H9 (cell line): ENCODE measurements around the gene DNAJC6. TPM values are rescaled to one million over a fixed set of nuclear protein-coding genes. Genes with fewer than 3 reads are reported as not detected.

ENCODE experiments used
- DNase-seq: peaks from one replicate; pipeline ENCODE4 v3.0.0-alpha.2; 2017
- H2AFZ ChIP-seq: one replicate; pipeline ENCODE4 v1.6.1; 2013; ENCODE audit warnings: mild to moderate bottlenecking, low read length, control low read depth, moderate library complexity
- H2AK5ac ChIP-seq: 2 replicates; pipeline ENCODE4 v1.6.1; 2013; ENCODE audit warnings: low read length, control low read depth, mixed read lengths; ENCODE audit not compliant: insufficient read length
- H2BK120ac ChIP-seq: one replicate; pipeline ENCODE4 v1.6.1; 2013; ENCODE audit warnings: low read depth, mild to moderate bottlenecking, low read length, control low read depth, inconsistent platforms; ENCODE audit not compliant: poor library complexity, severe bottlenecking
- H2BK12ac ChIP-seq: 2 replicates; pipeline ENCODE4 v1.6.1; 2013; ENCODE audit warnings: low read length, control low read depth, mixed read lengths, low read depth; ENCODE audit not compliant: insufficient read length
- H2BK15ac ChIP-seq: 2 replicates; pipeline ENCODE4 v1.6.1; 2013; ENCODE audit warnings: low read depth, low read length, control low read depth
- H2BK20ac ChIP-seq: one replicate; pipeline ENCODE4 v1.6.1; 2013; ENCODE audit warnings: low read depth, mild to moderate bottlenecking, low read length, control low read depth, inconsistent platforms; ENCODE audit not compliant: poor library complexity, severe bottlenecking
- H2BK5ac ChIP-seq: 2 replicates; pipeline ENCODE4 v1.6.1; 2013; ENCODE audit warnings: low read length, control low read depth, mixed read lengths; ENCODE audit not compliant: insufficient read length
- H3K14ac ChIP-seq: 2 replicates; pipeline ENCODE4 v1.6.1; 2013; ENCODE audit warnings: low read length, control low read depth; ENCODE audit not compliant: insufficient read depth
- H3K18ac ChIP-seq: 2 replicates; pipeline ENCODE4 v1.6.1; 2013; ENCODE audit warnings: low read depth, mild to moderate bottlenecking, mixed read lengths, low read length, control low read depth; ENCODE audit not compliant: insufficient read length
- H3K23ac ChIP-seq: 2 replicates; pipeline ENCODE4 v1.6.1; 2013; ENCODE audit warnings: low read length, control low read depth, mixed read lengths, low read depth; ENCODE audit not compliant: insufficient read length
- H3K23me2 ChIP-seq: 2 replicates; pipeline ENCODE4 v1.6.1; 2013; ENCODE audit warnings: low read depth, mild to moderate bottlenecking, mixed read lengths, low read length, control low read depth; ENCODE audit not compliant: insufficient read length, poor library complexity, severe bottlenecking
- H3K27ac ChIP-seq: 2 replicates; pipeline ENCODE4 v1.5.1; 2013; ENCODE audit warnings: low read length, control low read depth, mixed read lengths, low read depth; ENCODE audit not compliant: insufficient read length
- H3K27me3 ChIP-seq: 2 replicates; pipeline ENCODE4 v1.6.1; 2013; ENCODE audit warnings: low read length, control low read depth, inconsistent platforms; ENCODE audit not compliant: insufficient read depth
- H3K4ac ChIP-seq: 2 replicates; pipeline ENCODE4 v1.6.1; 2013; ENCODE audit warnings: low read depth, mild to moderate bottlenecking, control low read depth, inconsistent platforms, low read length, moderate library complexity
- H3K4me1 ChIP-seq: 2 replicates; pipeline ENCODE4 v1.6.1; 2013; ENCODE audit warnings: low read length, control low read depth, inconsistent platforms; ENCODE audit not compliant: insufficient read depth
- H3K4me2 ChIP-seq: 2 replicates; pipeline ENCODE4 v1.6.1; 2013; ENCODE audit warnings: low read length, control low read depth, mixed read lengths; ENCODE audit not compliant: insufficient read length, insufficient read depth
- H3K56ac ChIP-seq: 2 replicates; pipeline ENCODE4 v1.6.1; 2013; ENCODE audit warnings: low read depth, mild to moderate bottlenecking, mixed read lengths, low read length, control low read depth; ENCODE audit not compliant: insufficient read length
- H3K79me1 ChIP-seq: 2 replicates; pipeline ENCODE4 v1.6.1; 2013; ENCODE audit warnings: low read depth, mild to moderate bottlenecking, moderate library complexity, low read length, control low read depth, inconsistent platforms; ENCODE audit not compliant: insufficient read depth, poor library complexity, severe bottlenecking
- H3K79me2 ChIP-seq: 2 replicates; pipeline ENCODE4 v1.6.1; 2013; ENCODE audit warnings: low read length, control low read depth, inconsistent platforms; ENCODE audit not compliant: insufficient read depth
- H3K9ac ChIP-seq: 2 replicates; pipeline ENCODE4 v1.6.1; 2013; ENCODE audit warnings: low read length, control low read depth, mixed read lengths; ENCODE audit not compliant: insufficient read length; ENCODE audit errors: extremely low read depth
- H3K9me3 ChIP-seq: one replicate; pipeline ENCODE4 v1.6.1; 2013; ENCODE audit warnings: low read depth, low read length, inconsistent platforms; ENCODE audit not compliant: control insufficient read depth
- H3T11ph ChIP-seq: one replicate; pipeline ENCODE4 v1.6.1; 2013; ENCODE audit warnings: mild to moderate bottlenecking, low read length, control low read depth, inconsistent platforms
- H4K20me1 ChIP-seq: one replicate; pipeline ENCODE4 v1.6.1; 2013; ENCODE audit not compliant: control insufficient read depth, insufficient read length, insufficient read depth
- H4K5ac ChIP-seq: 2 replicates; pipeline ENCODE4 v1.6.1; 2013; ENCODE audit warnings: low read depth, mild to moderate bottlenecking, mixed read lengths, low read length, control low read depth; ENCODE audit not compliant: insufficient read length
- H4K8ac ChIP-seq: replicated peaks from 2 replicates; pipeline ENCODE4 v1.6.1; 2013; ENCODE audit warnings: low read length, control low read depth, mixed read lengths, low read depth; ENCODE audit not compliant: insufficient read length
- H4K91ac ChIP-seq: 2 replicates; pipeline ENCODE4 v1.6.1; 2013; ENCODE audit warnings: low read depth, mild to moderate bottlenecking, moderate library complexity, mixed read lengths, low read length, control low read depth; ENCODE audit not compliant: insufficient read length
- H3K27ac Mint-ChIP-seq, 3 experiments: 2 replicates in 2 of 3; 3 replicates in 1 of 3; pipeline ENCODE4 v1.8.0; 2020 to 2021; ENCODE audit warnings: mixed read lengths in 3 of 3, mild to moderate bottlenecking in 1 of 3, moderate library complexity in 1 of 3
- H3K27me3 Mint-ChIP-seq: 2 replicates; pipeline ENCODE4 v1.8.0; 2021; ENCODE audit warnings: low read depth, mild to moderate bottlenecking, moderate library complexity, mixed read lengths
- H3K36me3 Mint-ChIP-seq, 3 experiments: 2 replicates in 2 of 3; 3 replicates in 1 of 3; pipeline ENCODE4 v1.8.0; 2020 to 2021; ENCODE audit warnings: low read depth in 3 of 3, mixed read lengths in 3 of 3; ENCODE audit not compliant: insufficient read depth in 1 of 3
- H3K4me1 Mint-ChIP-seq, 2 experiments: 2 replicates each; pipeline ENCODE4 v1.8.0; 2020; ENCODE audit warnings: mixed read lengths in 2 of 2
- H3K4me3 Mint-ChIP-seq, 2 experiments: 2 replicates in 1 of 2; 3 replicates in 1 of 2; pipeline ENCODE4 v1.8.0; 2020 to 2021; ENCODE audit warnings: mild to moderate bottlenecking in 2 of 2, mixed read lengths in 2 of 2, moderate library complexity in 1 of 2
- H3K9me3 Mint-ChIP-seq, 2 experiments: 2 replicates in 1 of 2; 3 replicates in 1 of 2; pipeline ENCODE4 v1.8.0; 2020; ENCODE audit warnings: mild to moderate bottlenecking in 2 of 2, mixed read lengths in 2 of 2, moderate library complexity in 1 of 2
- CTCF ChIP-seq: fragments of 200-600 bp; sonication (generic); conservative IDR thresholded peaks from 3 replicates; pipeline ENCODE4 v1.8.0; 2021; ENCODE audit warnings: antibody characterized with exemption, mild to moderate bottlenecking
- WGBS: extraction: QIAGEN DNeasy Blood & Tissue Kit; methylation state at CpG from one replicate; pipeline ENCODE4 v1.1.7; 2013; ENCODE audit warnings: missing lambda C conversion rate, low lambda C conversion rate, mixed read lengths; ENCODE audit not compliant: insufficient read length; ENCODE audit errors: extremely low coverage; 5-methylcytosine and 5-hydroxymethylcytosine counted together
- total RNA-seq: library from RNA; stranded (reverse); gene quantifications from 2 replicates; pipeline ENCODE4 v1.2.1, GENCODE V29; 2021

The DNAJC6 gene
- total RNA-seq, 1 experiment from 2014 or later, result 2.2 TPM

GRCh38 chr1:65319754-65320153 lies 10.4 kb downstream of the DNAJC6 start:
- H3K9me3 Mint-ChIP-seq, result no peaks in the 10 kb centered on the region
- H3K23ac ChIP-seq, result no peak overlapping the region
- no peak overlapping the region for H3T11ph ChIP-seq
- H2BK12ac ChIP-seq, result no peak overlapping the region
- no peak for TF ChIP-seq CTCF
- no peak for DNase-seq
- H3K4ac ChIP-seq, result no peak overlapping the region
- H3K27ac ChIP-seq, result no peak overlapping the region
- no peaks in the 10 kb centered on the region for H3K79me2 ChIP-seq
- peaks cover 5 to 9% of the 10 kb centered on the region in 2 experiments; a peak in 3 of 4 replicates for H3K4me1 Mint-ChIP-seq
- no peak overlapping the region for H3K4me3 Mint-ChIP-seq
- no peak overlapping the region for H3K18ac ChIP-seq
- H3K9ac ChIP-seq, result no peak overlapping the region
- no peaks in the 10 kb centered on the region for H3K79me1 ChIP-seq
- H3K4me2 ChIP-seq, result no peak overlapping the region
- H3K14ac ChIP-seq, result no peak overlapping the region
- no peak overlapping the region for H4K8ac ChIP-seq
- no peaks in the 10 kb centered on the region for H3K27me3 Mint-ChIP-seq
- H3K27ac Mint-ChIP-seq, result no peak overlapping the region
- H2AK5ac ChIP-seq, result no peak overlapping the region
- H2BK5ac ChIP-seq, result no peak overlapping the region
- no peaks in the 10 kb centered on the region for H3K23me2 ChIP-seq
- H4K5ac ChIP-seq, result no peak overlapping the region
- no peak overlapping the region for H3K56ac ChIP-seq
- H3K27me3 ChIP-seq, result no peaks in the 10 kb centered on the region
- no peak overlapping the region for H2BK15ac ChIP-seq
- WGBS, result no CpG with 5 or more reads among the region's 1 CpG
- H4K91ac ChIP-seq, result no peak overlapping the region
- no peaks in the 10 kb centered on the region for H3K4me1 ChIP-seq
- H3K36me3 Mint-ChIP-seq, result no peaks in the 10 kb centered on the region
- no peaks in the 10 kb centered on the region for H4K20me1 ChIP-seq
- H3K9me3 ChIP-seq, result no peaks in the 10 kb centered on the region
- no peak overlapping the region for H2BK20ac ChIP-seq
- no peak overlapping the region for H2AFZ ChIP-seq
- H2BK120ac ChIP-seq, result no peak overlapping the region
